Measurements from ENCODE around the gene LPAR1.
"Not testable (repeated sequence)": the region's sequence is repeated elsewhere in the genome, so short reads cannot be mapped to it uniquely, and the experiment has no call there.

The LPAR1 gene

GRCh38 chr9:111038331-111039230, at the start of gene LPAR1:
Gene LPAR1 (minus strand): TSS chr9:111038470. CDS start chr9:110972117, 66,353 bp downstream.
- DNase-seq (ENCODE audit: low read depth in 2 of 2) = no peak

- DNase-seq (ENCODE audit: low read depth in 2 of 2) = no peak
Measured at GRCh38 chr9:111078391-111079038, 40.2 kb upstream of the LPAR1 start.

- DNase-seq (ENCODE audit: low read depth in 2 of 2) = no peak
Measured at GRCh38 chr9:111076519-111076918, 38.2 kb upstream of the LPAR1 start.

GRCh38 chr9:111076042-111076441, 37.8 kb upstream of the LPAR1 start:
- DNase-seq (ENCODE audit: low read depth in 2 of 2) = no peak

GRCh38 chr9:111074395-111074794, 36.1 kb upstream of the LPAR1 start:
- DNase-seq (ENCODE audit: low read depth in 2 of 2) = no peak

- DNase-seq (ENCODE audit: low read depth in 2 of 2) = no peak
Measured at GRCh38 chr9:111069183-111069582, 30.9 kb upstream of the LPAR1 start.

- no peak for DNase-seq (ENCODE audit: low read depth in 2 of 2)
Measured at GRCh38 chr9:111068771-111069170, 30.5 kb upstream of the LPAR1 start.

- DNase-seq (ENCODE audit: low read depth in 2 of 2) = no peak
Measured at GRCh38 chr9:111068383-111068730, 30.1 kb upstream of the LPAR1 start.

- no peak for DNase-seq (ENCODE audit: low read depth in 2 of 2)
Measured at GRCh38 chr9:111066468-111066867, 28.2 kb upstream of the LPAR1 start.

GRCh38 chr9:111065414-111065813, 27.1 kb upstream of the LPAR1 start:
- DNase-seq (ENCODE audit: low read depth in 2 of 2) = no peak

- DNase-seq (ENCODE audit: low read depth in 2 of 2) = no peak
Measured at GRCh38 chr9:111064160-111064837, 26.0 kb upstream of the LPAR1 start.

GRCh38 chr9:111063332-111063731, 25.1 kb upstream of the LPAR1 start:
- DNase-seq (ENCODE audit: low read depth in 2 of 2) = no peak

GRCh38 chr9:111058166-111058565, 19.9 kb upstream of the LPAR1 start:
- DNase-seq (ENCODE audit: low read depth in 2 of 2) = no peak

- DNase-seq (ENCODE audit: low read depth in 2 of 2) = no peak
Measured at GRCh38 chr9:111056538-111056937, 18.3 kb upstream of the LPAR1 start.

GRCh38 chr9:111052791-111053190, 14.5 kb upstream of the LPAR1 start:
- DNase-seq (ENCODE audit: low read depth in 2 of 2) = no peak

GRCh38 chr9:111051400-111051799, 13.1 kb upstream of the LPAR1 start:
- DNase-seq (ENCODE audit: low read depth in 2 of 2) = no peak

- DNase-seq (ENCODE audit: low read depth in 2 of 2) = no peak
Measured at GRCh38 chr9:111050819-111051218, 12.5 kb upstream of the LPAR1 start.

- not testable (repeated sequence) for DNase-seq (ENCODE audit: low read depth in 2 of 2)
Measured at GRCh38 chr9:111047287-111047686, 9.0 kb upstream of the LPAR1 start.

GRCh38 chr9:111041902-111042301, 3.6 kb upstream of the LPAR1 start:
- no peak for DNase-seq (ENCODE audit: low read depth in 2 of 2)

GRCh38 chr9:111040494-111040893, 2.2 kb upstream of the LPAR1 start:
- no peak for DNase-seq (ENCODE audit: low read depth in 2 of 2)

GRCh38 chr9:111039231-111039906, 1.1 kb upstream of the LPAR1 start:
- no peak for DNase-seq (ENCODE audit: low read depth in 2 of 2)

GRCh38 chr9:111037708-111038330, 451 bp downstream of the LPAR1 start:
- no peak for DNase-seq (ENCODE audit: low read depth in 2 of 2)

Data from stimulated activated CD8-positive, alpha-beta memory T cell treated with anti-CD3 and anti-CD28 coated beads, Interleukin-7, amount 100 ng/mL, for 1 hour (primary cell).